HepG2 (cell line): Measurements from ENCODE around the gene PRKCSH.

Experiments used
- BRD4 ChIP-seq: sonication (generic); formaldehyde crosslinking; IDR thresholded peaks from 2 replicates; pipeline ENCODE4 v1.4.0; 2020; ENCODE audit warnings: missing genetic modification reagents
- ESRRA ChIP-seq: sonication (generic); formaldehyde crosslinking; IDR thresholded peaks from 2 replicates; pipeline ENCODE4 v1.5.1; 2020; ENCODE audit warnings: mild to moderate bottlenecking, low read depth, missing genetic modification reagents
- JUN ChIP-seq: sonication (generic); formaldehyde crosslinking; IDR thresholded peaks from 2 replicates; pipeline ENCODE4 v1.4.0; 2020; ENCODE audit warnings: mild to moderate bottlenecking, missing genetic modification reagents
- KAT2B ChIP-seq: fragments of 150-350 bp; IDR thresholded peaks from 2 replicates; pipeline ENCODE4 v1.6.1; 2014; ENCODE audit warnings: low read depth, low read length, borderline replicate concordance
- MYC ChIP-seq: sonication (generic); formaldehyde crosslinking; IDR thresholded peaks from 2 replicates; pipeline ENCODE4 v1.9.0; 2021; ENCODE audit warnings: missing genetic modification reagents, borderline replicate concordance
- SOX6 ChIP-seq, 2 experiments: fragments of 450-650 bp in 1 of 2; sonication (generic) in 1 of 2; formaldehyde crosslinking in 1 of 2; IDR thresholded peaks; 2 replicates each; pipeline versions ENCODE4 v1.4.0 to v1.6.1; 2017 to 2020; ENCODE audit warnings: antibody characterized with exemption in 1 of 2, mild to moderate bottlenecking in 1 of 2, missing genetic modification reagents in 1 of 2
- TAF1 ChIP-seq: sonication (generic); formaldehyde crosslinking; IDR thresholded peaks from 2 replicates; pipeline ENCODE4 v1.4.0; 2020; ENCODE audit warnings: missing genetic modification reagents
- ZNF121 ChIP-seq: sonication (generic); formaldehyde crosslinking; IDR thresholded peaks from 2 replicates; pipeline ENCODE4 v1.5.0; 2020; ENCODE audit warnings: mild to moderate bottlenecking, missing genetic modification reagents
- ZNF563 ChIP-seq: sonication (generic); formaldehyde crosslinking; IDR thresholded peaks from 2 replicates; pipeline ENCODE4 v1.8.0; 2022; ENCODE audit warnings: mild to moderate bottlenecking, moderate library complexity, missing genetic modification reagents
- TF ChIP-seq, protein P1 (sequence below): sonication (generic); formaldehyde crosslinking; IDR thresholded peaks from 2 replicates; pipeline ENCODE4 v1.5.0; 2020; ENCODE audit warnings: mild to moderate bottlenecking, missing genetic modification reagents, moderate library complexity
- TF ChIP-seq, protein P2 (sequence below): sonication (generic); formaldehyde crosslinking; IDR thresholded peaks from one replicate; pipeline ENCODE4 v1.5.1; 2020; ENCODE audit warnings: mild to moderate bottlenecking, missing genetic modification reagents; ENCODE audit errors: not compliant biosample characterization

DNA sequence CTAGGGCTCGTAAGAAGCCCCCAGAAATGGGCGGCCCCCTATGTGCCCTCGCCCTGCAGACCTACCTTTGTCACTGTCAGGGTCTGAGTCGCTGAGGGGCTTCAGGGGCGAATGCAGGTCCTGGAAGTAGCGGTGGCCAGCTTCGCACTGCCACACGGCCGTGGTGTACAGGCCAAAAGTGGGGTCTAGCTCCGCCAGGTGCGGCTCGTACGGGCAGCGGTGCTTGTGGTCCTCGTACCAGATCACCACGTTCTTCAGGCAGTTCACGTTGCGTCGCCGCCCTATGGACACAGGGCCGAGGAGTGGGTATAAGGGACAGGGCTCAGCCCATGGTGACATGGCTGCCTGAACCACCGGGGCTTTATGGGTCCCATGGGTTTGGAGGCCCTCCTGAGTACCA, 60.5 kb downstream of the PRKCSH start:
- no peak for TF ChIP-seq SOX6 (IDR thresholded peaks at IDR 0.05)
- TF ChIP-seq SOX6 (CRISPR knock-in tag; IDR thresholded peaks at IDR 0.05), result no peak
- TF ChIP-seq KAT2B, result no peak
- no peak for TF ChIP-seq ESRRA
- TF ChIP-seq TAF1, result no peak
- no peak for TF ChIP-seq JUN (CRISPR knock-in tag)
- TF ChIP-seq, protein P1, sequence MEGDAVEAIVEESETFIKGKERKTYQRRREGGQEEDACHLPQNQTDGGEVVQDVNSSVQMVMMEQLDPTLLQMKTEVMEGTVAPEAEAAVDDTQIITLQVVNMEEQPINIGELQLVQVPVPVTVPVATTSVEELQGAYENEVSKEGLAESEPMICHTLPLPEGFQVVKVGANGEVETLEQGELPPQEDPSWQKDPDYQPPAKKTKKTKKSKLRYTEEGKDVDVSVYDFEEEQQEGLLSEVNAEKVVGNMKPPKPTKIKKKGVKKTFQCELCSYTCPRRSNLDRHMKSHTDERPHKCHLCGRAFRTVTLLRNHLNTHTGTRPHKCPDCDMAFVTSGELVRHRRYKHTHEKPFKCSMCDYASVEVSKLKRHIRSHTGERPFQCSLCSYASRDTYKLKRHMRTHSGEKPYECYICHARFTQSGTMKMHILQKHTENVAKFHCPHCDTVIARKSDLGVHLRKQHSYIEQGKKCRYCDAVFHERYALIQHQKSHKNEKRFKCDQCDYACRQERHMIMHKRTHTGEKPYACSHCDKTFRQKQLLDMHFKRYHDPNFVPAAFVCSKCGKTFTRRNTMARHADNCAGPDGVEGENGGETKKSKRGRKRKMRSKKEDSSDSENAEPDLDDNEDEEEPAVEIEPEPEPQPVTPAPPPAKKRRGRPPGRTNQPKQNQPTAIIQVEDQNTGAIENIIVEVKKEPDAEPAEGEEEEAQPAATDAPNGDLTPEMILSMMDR (CRISPR knock-in tag), result no peak
- no peak for TF ChIP-seq MYC (CRISPR knock-in tag)
- TF ChIP-seq BRD4 (CRISPR knock-in tag), result no peak
- TF ChIP-seq ZNF563, result no peak
- TF ChIP-seq ZNF121 (CRISPR knock-in tag), result no peak
- TF ChIP-seq, protein P2, sequence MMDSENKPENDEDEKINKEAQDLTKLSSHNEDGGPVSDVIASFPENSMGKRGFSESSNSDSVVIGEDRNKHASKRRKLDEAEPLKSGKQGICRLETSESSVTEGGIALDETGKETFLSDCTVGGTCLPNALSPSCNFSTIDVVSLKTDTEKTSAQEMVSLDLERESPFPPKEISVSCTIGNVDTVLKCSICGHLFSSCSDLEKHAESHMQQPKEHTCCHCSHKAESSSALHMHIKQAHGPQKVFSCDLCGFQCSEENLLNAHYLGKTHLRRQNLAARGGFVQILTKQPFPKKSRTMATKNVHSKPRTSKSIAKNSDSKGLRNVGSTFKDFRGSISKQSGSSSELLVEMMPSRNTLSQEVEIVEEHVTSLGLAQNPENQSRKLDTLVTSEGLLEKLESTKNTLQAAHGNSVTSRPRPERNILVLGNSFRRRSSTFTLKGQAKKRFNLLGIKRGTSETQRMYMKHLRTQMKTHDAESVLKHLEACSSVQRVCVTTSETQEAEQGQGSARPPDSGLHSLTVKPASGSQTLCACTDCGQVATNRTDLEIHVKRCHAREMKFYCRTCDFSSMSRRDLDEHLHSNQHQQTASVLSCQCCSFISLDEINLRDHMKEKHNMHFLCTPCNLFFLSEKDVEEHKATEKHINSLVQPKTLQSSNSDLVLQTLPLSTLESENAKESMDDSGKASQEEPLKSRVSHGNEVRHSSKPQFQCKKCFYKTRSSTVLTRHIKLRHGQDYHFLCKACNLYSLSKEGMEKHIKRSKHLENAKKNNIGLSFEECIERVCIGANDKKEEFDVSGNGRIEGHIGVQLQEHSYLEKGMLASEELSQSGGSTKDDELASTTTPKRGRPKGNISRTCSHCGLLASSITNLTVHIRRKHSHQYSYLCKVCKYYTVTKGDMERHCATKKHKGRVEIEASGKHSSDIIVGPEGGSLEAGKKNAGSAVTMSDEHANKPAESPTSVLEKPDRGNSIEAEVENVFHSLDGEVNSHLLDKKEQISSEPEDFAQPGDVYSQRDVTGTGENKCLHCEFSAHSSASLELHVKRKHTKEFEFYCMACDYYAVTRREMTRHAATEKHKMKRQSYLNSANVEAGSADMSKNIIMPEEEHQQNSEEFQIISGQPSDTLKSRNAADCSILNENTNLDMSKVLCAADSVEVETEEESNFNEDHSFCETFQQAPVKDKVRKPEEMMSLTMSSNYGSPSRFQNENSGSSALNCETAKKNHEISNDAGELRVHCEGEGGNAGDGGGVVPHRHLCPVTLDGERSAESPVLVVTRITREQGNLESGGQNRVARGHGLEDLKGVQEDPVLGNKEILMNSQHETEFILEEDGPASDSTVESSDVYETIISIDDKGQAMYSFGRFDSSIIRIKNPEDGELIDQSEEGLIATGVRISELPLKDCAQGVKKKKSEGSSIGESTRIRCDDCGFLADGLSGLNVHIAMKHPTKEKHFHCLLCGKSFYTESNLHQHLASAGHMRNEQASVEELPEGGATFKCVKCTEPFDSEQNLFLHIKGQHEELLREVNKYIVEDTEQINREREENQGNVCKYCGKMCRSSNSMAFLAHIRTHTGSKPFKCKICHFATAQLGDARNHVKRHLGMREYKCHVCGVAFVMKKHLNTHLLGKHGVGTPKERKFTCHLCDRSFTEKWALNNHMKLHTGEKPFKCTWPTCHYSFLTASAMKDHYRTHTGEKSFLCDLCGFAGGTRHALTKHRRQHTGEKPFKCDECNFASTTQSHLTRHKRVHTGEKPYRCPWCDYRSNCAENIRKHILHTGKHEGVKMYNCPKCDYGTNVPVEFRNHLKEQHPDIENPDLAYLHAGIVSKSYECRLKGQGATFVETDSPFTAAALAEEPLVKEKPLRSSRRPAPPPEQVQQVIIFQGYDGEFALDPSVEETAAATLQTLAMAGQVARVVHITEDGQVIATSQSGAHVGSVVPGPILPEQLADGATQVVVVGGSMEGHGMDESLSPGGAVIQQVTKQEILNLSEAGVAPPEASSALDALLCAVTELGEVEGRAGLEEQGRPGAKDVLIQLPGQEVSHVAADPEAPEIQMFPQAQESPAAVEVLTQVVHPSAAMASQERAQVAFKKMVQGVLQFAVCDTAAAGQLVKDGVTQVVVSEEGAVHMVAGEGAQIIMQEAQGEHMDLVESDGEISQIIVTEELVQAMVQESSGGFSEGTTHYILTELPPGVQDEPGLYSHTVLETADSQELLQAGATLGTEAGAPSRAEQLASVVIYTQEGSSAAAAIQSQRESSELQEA (CRISPR knock-in tag), result no peak
